GM06990 (cell line): ENCODE results near the gene DNAH7.

Experiments
- DNase-seq: peaks from one replicate; pipeline ENCODE4 v3.0.0-alpha.2; 2011; ENCODE audit not compliant: insufficient read length; ENCODE audit errors: extremely low read depth
- H3K27me3 ChIP-seq: replicated peaks from 2 replicates; pipeline ENCODE4 v1.6.0; 2011; ENCODE audit warnings: low read length; ENCODE audit not compliant: control insufficient read depth, insufficient read depth
- H3K36me3 ChIP-seq: 2 replicates; pipeline ENCODE4 v1.5.1; 2011; ENCODE audit warnings: low read length; ENCODE audit not compliant: control insufficient read depth, insufficient read depth
- H3K4me3 ChIP-seq: replicated peaks from 2 replicates; pipeline ENCODE4 v1.5.1; 2011; ENCODE audit warnings: low read depth, mild to moderate bottlenecking, control low read depth, low read length
- TF ChIP-seq, protein P1 (sequence below): IDR thresholded peaks from 2 replicates; pipeline ENCODE4 v1.5.1; 2011; ENCODE audit warnings: low read length, control low read depth, mild to moderate bottlenecking, inconsistent platforms; ENCODE audit not compliant: insufficient read depth, poor library complexity, severe bottlenecking

The DNAH7 gene

DNA sequence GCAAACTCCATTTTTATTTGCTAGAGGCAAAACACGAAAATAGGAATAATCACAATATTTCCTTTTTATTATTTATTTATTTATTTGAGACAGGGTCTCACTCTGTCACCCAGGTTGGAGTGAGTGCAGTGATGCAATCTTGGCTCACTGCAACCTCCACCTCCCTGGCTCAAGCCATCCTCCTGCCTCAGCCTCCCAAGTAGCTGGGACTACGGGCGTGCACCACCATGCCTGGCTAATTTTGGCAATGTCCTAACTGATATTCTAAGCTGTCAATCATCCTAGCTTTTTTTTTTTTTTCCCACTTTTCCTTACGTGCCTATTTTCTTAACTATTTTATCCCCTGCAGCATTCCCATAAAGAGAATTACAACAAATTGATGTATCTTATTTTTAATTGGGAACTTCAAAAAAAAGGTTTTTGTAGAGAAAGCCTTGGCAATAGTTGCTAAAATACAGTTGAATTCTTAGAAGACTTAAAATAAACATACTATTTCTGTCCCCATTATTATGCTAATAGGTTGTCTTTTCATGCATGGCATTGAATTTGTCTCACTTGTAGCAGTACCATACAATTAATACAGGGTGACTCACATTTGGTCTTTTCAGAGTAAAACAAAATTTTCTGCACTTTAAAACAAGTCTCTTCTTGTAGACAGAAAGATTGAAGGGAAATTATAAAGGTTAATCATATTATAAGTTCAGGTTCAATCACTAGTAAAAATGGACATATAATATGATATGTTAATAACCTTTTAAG is 258.1 kb downstream of the DNAH7 start:
- TF ChIP-seq, protein P1, sequence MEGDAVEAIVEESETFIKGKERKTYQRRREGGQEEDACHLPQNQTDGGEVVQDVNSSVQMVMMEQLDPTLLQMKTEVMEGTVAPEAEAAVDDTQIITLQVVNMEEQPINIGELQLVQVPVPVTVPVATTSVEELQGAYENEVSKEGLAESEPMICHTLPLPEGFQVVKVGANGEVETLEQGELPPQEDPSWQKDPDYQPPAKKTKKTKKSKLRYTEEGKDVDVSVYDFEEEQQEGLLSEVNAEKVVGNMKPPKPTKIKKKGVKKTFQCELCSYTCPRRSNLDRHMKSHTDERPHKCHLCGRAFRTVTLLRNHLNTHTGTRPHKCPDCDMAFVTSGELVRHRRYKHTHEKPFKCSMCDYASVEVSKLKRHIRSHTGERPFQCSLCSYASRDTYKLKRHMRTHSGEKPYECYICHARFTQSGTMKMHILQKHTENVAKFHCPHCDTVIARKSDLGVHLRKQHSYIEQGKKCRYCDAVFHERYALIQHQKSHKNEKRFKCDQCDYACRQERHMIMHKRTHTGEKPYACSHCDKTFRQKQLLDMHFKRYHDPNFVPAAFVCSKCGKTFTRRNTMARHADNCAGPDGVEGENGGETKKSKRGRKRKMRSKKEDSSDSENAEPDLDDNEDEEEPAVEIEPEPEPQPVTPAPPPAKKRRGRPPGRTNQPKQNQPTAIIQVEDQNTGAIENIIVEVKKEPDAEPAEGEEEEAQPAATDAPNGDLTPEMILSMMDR = no peak
- Histone ChIP-seq H3K27me3 (no peaks in the 10 kb centered on the region), H3K36me3 (no peaks in the 10 kb centered on the region), H3K4me3 (no peak overlapping the region)
- DNase-seq = no peak

DNA sequence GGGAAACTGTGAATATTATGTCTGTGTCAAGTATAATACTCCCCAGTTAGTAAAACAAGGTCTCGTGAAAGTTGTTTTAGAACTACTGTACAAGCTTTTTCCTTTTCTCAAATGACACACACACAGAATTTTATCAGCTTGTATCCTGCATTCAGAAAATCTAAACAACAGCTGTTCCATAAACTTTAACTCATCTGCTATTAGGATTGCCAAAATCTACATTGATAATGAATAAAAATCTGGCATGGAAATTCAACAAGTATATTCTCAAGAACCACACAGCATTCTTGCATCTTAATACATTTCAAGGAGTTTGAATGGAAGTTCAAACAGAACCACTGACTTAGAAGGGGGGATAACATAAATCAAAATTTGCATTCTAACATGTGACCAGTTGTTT is 260.4 kb downstream of the DNAH7 start:
- Histone ChIP-seq H3K4me3 (no peak overlapping the region), H3K27me3 (no peaks in the 10 kb centered on the region), H3K36me3 (no peaks in the 10 kb centered on the region)
- no peak for DNase-seq
- TF ChIP-seq, protein P1 = no peak

GRCh38 chr2:195805283-195805976 is 263.2 kb downstream of the DNAH7 start:
- Histone ChIP-seq H3K4me3 (no peak overlapping the region), H3K27me3 (no peaks in the 10 kb centered on the region), H3K36me3 (no peaks in the 10 kb centered on the region)
- TF ChIP-seq, protein P1 = no peak
- no peak for DNase-seq

- Histone ChIP-seq H3K36me3 (no peaks in the 10 kb centered on the region), H3K4me3 (no peak overlapping the region), H3K27me3 (no peaks in the 10 kb centered on the region)
- no peak for DNase-seq
- TF ChIP-seq, protein P1 = no peak
These were observed 272.8 kb downstream of the DNAH7 start for GRCh38 chr2:195795879-195796278.

- no peak for DNase-seq
- TF ChIP-seq, protein P1 = no peak
- Histone ChIP-seq H3K4me3 (no peak overlapping the region), H3K36me3 (no peaks in the 10 kb centered on the region), H3K27me3 (no peaks in the 10 kb centered on the region)
These were observed 274.8 kb downstream of the DNAH7 start for GRCh38 chr2:195793881-195794280.
